ENCODE measurements around the gene AARSD1. TPM values are rescaled to one million over a fixed set of nuclear protein-coding genes. Genes with fewer than 3 reads are reported as not detected.
"Not testable (repeated sequence)": the region's sequence is repeated elsewhere in the genome, so short reads cannot be mapped to it uniquely, and the experiment has no call there.

The AARSD1 gene
- total RNA-seq, 1 donor from 2014 or later, result 39.1 TPM

GRCh38 chr17:42922294-42922693 lies 42.0 kb downstream of the AARSD1 start:
- Mint-ChIP-seq H3K4me3 (ENCODE audit: unreplicated experiment) (no peak overlapping the region), H3K36me3 (ENCODE audit: low read depth) (no peaks in the 10 kb centered on the region), H3K4me1 (ENCODE audit: low read depth) (peaks cover 50% of the 10 kb centered on the region), H3K27me3 (ENCODE audit: low read depth) (peaks cover 2% of the 10 kb centered on the region), H3K27ac (ENCODE audit: unreplicated experiment) (peak overlapping the region; percentile 83), H3K9me3 (ENCODE audit: low read depth) (no peaks in the 10 kb centered on the region)
- TF ChIP-seq CTCF (IDR thresholded peaks at IDR 0.05), result no peak
- DNase-seq (ENCODE audit: low spot score), result no peak

GRCh38 chr17:42920922-42921321 lies 43.3 kb downstream of the AARSD1 start:
- H3K4me3 Mint-ChIP-seq (ENCODE audit: unreplicated experiment), result no peak overlapping the region
- no peaks in the 10 kb centered on the region for H3K36me3 Mint-ChIP-seq (ENCODE audit: low read depth)
- no peak overlapping the region for H3K27ac Mint-ChIP-seq (ENCODE audit: unreplicated experiment)
- peaks cover 51% of the 10 kb centered on the region for H3K4me1 Mint-ChIP-seq (ENCODE audit: low read depth)
- H3K9me3 Mint-ChIP-seq (ENCODE audit: low read depth), result peaks cover 3% of the 10 kb centered on the region
- no peak for TF ChIP-seq CTCF (IDR thresholded peaks at IDR 0.05)
- DNase-seq (ENCODE audit: low spot score), result no peak
- peaks cover 2% of the 10 kb centered on the region for H3K27me3 Mint-ChIP-seq (ENCODE audit: low read depth)

- Mint-ChIP-seq H3K27ac (ENCODE audit: unreplicated experiment) (no peak overlapping the region), H3K4me3 (ENCODE audit: unreplicated experiment) (no peak overlapping the region), H3K4me1 (ENCODE audit: low read depth) (peaks cover 51% of the 10 kb centered on the region), H3K36me3 (ENCODE audit: low read depth) (no peaks in the 10 kb centered on the region), H3K9me3 (ENCODE audit: low read depth) (peaks cover 3% of the 10 kb centered on the region), H3K27me3 (ENCODE audit: low read depth) (peaks cover 2% of the 10 kb centered on the region)
- no peak for TF ChIP-seq CTCF (IDR thresholded peaks at IDR 0.05)
- peak; percentile 32 for DNase-seq (ENCODE audit: low spot score)
Measured at GRCh38 chr17:42920106-42920900, 44.0 kb downstream of the AARSD1 start.

- H3K9me3 Mint-ChIP-seq (ENCODE audit: low read depth); H3K27me3 Mint-ChIP-seq (ENCODE audit: low read depth): not testable (repeated sequence)
Measured at GRCh38 chr17:42919522-42920077, 44.7 kb downstream of the AARSD1 start.

GRCh38 chr17:42918902-42919521 lies 45.2 kb downstream of the AARSD1 start:
- peak overlapping the region; percentile 58 for H3K27ac Mint-ChIP-seq (ENCODE audit: unreplicated experiment)
- no peak for DNase-seq (ENCODE audit: low spot score)
- peaks cover 3% of the 10 kb centered on the region for H3K9me3 Mint-ChIP-seq (ENCODE audit: low read depth)
- no peak for TF ChIP-seq CTCF (IDR thresholded peaks at IDR 0.05)
- no peak overlapping the region for H3K4me3 Mint-ChIP-seq (ENCODE audit: unreplicated experiment)
- H3K27me3 Mint-ChIP-seq (ENCODE audit: low read depth), result peaks cover 2% of the 10 kb centered on the region
- H3K4me1 Mint-ChIP-seq (ENCODE audit: low read depth), result peaks cover 46% of the 10 kb centered on the region
- H3K36me3 Mint-ChIP-seq (ENCODE audit: low read depth), result no peaks in the 10 kb centered on the region

More at GRCh38 chr17:42919522-42920077, 44.7 kb downstream of the AARSD1 start:
- peaks cover 47% of the 10 kb centered on the region for H3K4me1 Mint-ChIP-seq (ENCODE audit: low read depth)
- not testable (repeated sequence) for H3K4me3 Mint-ChIP-seq (ENCODE audit: unreplicated experiment); H3K27ac Mint-ChIP-seq (ENCODE audit: unreplicated experiment); H3K36me3 Mint-ChIP-seq (ENCODE audit: low read depth); DNase-seq (ENCODE audit: low spot score)
